Erythroblast (primary cell): ENCODE measurements around the gene SYT5.

ENCODE experiments used
- GATA1 ChIP-seq: IDR thresholded peaks from 2 replicates; pipeline ENCODE4 v1.6.1; 2011; ENCODE audit warnings: low read depth, mild to moderate bottlenecking, control low read depth, low read length, moderate library complexity
- POLR2A ChIP-seq: IDR thresholded peaks from 2 replicates; pipeline ENCODE4 v1.6.1; 2011; ENCODE audit warnings: mild to moderate bottlenecking, low read length

DNA sequence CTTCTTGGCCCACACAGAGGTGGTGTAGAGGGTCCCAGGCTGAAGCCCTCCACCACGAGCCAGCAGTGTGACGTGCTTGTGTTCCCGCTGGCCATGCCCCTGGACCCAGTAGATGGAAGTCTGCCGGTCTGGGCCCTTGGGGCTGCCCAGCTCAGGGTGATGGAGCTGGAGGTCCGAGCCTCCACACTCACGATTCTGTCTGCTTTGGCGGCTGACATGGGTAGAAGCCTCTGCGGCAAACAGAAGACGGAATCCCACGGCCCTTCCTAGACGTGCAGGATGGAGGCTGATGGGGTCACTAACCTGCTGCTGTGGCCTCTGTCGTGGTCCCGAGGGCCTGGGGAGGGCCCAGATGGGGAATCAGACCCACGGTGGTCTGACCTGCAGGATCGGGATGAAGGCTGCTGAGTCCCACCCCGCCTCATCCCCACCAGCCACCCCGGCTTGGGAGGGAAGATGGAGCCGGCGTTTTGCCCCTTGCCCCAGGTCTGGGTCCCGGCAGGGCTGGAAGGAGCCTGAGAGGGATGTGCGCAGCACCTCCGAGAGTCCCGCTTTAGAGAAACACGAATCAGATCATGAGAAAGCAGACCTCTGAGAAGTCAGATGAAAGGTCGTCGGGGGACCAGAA, 44.1 kb upstream of the SYT5 start:
- TF ChIP-seq POLR2A (no peak), GATA1 (no peak)
